HG03439 (cell line): ENCODE data around the gene RPS6KL1.

Experiments
- ATAC-seq: cut with Tn5 transposase; IDR thresholded peaks from one replicate; pipeline ENCODE4 v1.9.1; 2021; ENCODE audit warnings: mild to moderate bottlenecking, moderate library complexity; ENCODE audit not compliant: unreplicated experiment

The RPS6KL1 gene

DNA sequence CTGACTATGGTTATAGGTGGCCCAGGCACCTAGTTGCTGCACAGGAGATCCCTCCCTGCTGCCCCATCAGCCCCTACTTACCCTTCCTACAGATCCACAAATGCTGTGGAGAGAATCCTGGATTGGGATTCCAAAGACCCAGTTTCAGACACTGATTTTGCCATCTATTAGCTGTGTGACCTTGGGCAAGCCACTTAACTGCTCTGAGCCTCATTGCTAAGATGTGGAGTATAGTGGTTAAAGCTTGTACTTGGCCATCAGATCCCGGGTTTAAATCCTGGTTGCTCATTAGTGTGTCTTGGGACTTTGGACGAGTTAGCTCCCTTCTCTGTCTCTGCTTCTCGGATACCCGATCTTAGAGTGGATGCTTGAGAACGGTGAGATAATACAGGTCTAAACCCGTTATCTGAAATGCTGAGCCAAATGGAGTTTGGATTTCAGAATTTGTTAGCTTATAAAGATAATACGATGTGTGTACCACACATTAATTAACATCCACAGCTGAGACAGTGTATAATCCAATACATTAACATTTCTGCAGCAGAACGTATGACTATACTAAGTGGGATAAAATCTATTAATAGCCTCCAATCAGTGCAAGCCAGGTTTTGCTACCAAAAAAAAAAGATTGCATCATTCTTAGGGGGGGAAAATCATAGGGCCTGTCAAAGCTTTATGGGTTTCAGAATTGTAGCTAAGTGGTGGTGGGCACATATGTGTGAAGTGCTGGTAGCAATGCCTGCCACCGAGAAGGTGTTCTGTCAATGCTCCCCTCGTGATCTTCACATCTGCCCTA, 63.1 kb downstream of the RPS6KL1 start:
- no peak for ATAC-seq

DNA sequence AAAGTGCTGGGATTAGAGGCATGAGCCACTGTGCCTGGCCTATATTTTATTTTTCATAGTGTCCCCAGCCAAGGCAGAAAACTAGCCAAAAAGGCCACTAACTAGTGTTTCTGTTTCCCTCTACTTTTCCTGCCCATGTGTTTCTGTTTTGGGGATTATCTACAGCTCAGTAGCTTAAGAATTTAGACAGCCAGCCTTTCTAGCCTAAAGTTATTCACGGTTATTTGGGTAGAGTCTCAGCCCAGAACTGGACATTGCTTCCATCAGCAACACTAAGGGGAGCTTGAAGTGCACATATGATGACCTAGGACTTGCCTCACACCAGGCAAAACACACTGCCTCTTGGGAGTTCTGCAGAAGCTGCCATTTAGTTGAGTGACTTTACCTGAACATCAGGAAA, 65.0 kb downstream of the RPS6KL1 start:
- ATAC-seq: no peak

DNA sequence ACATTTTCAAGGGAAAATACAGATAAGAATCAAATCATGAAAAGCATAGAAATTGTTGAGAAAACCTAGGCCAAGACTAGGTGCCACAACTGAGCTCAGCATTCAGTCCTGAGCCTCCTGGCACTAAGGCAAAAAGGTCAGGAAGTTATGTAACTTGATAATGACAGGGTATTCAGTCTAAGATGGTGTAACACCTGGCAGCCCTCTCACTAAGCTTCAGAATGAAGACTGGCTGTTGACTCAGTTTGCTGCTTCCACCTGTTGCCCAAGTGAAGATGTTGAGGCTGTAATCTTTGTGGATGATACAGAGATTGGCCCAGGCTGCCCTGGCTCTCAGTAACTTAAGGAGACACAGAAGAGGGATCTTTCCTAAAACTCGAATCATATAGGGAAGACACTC, 66.7 kb downstream of the RPS6KL1 start:
- ATAC-seq: no peak

DNA sequence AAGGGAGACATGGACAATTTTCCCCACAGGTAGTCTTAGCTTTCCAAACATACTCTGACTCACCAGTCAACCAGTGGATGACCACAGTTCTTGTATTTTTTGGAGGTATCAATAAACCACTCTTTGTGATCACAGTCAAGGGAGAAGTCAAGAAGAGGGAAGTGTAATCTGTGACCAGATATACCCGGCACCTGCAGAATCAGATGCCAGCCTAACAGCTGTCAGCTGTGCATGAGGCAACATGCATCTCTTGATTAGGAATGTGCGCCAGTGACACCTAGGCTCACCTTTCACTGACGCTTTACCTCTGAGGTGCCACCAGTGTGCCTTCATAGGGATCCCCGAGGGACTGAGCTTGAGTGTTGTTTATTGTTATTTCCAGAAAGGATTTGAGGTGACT, 67.1 kb downstream of the RPS6KL1 start:
- ATAC-seq: no peak

GRCh38 chr14:74855021-74855420, 68.0 kb downstream of the RPS6KL1 start:
- no peak for ATAC-seq
